H1 (cell line): ENCODE results near the gene PACSIN2. TPM values are rescaled to one million over a fixed set of nuclear protein-coding genes. Genes with fewer than 3 reads are reported as not detected.

Experiments
- CTCF ChIA-PET: fragments of 300-600 bp; sonication (Branson Sonifier 250); formaldehyde crosslinking; loops from one replicate; lab custom pipeline; 2021; ENCODE audit not compliant: partially characterized antibody; lab: Charles Lee
- POLR2A ChIA-PET: fragments of 300-600 bp; sonication (Branson Sonifier 250); formaldehyde crosslinking; loops from one replicate; lab custom pipeline; 2021; ENCODE audit warnings: inconsistent platforms; ENCODE audit not compliant: partially characterized antibody; lab: Charles Lee
- DNase-seq, 2 experiments: peaks; one replicate each; pipeline versions ENCODE4 v3.0.0 to v3.0.0-alpha.2; 2010 to 2022; ENCODE audit warnings: low spot score in 2 of 2, low read depth in 1 of 2, mixed read lengths in 1 of 2
- FAIRE-seq: peaks from 2 replicates; lab custom pipeline; 2011; peaks lifted over from hg19 to GRCh38; lab: Jason Lieb, UNC
- H2AFZ ChIP-seq: 2 replicates; pipeline ENCODE4 v1.8.1; 2012; ENCODE audit warnings: low read length, inconsistent platforms
- H2AK5ac ChIP-seq: 2 replicates; pipeline ENCODE4 v1.6.1; 2013; ENCODE audit warnings: low read depth, low read length
- H2BK120ac ChIP-seq: replicated peaks from 2 replicates; pipeline ENCODE3; 2013; ENCODE audit warnings: low read depth, low read length, inconsistent platforms
- H2BK12ac ChIP-seq: 2 replicates; pipeline ENCODE4 v1.6.1; 2013; ENCODE audit warnings: low read depth, low read length
- H2BK15ac ChIP-seq: 2 replicates; pipeline ENCODE4 v1.6.1; 2013; ENCODE audit warnings: low read length
- H2BK20ac ChIP-seq: 2 replicates; pipeline ENCODE4 v1.6.1; 2013; ENCODE audit warnings: low read length
- H2BK5ac ChIP-seq: 2 replicates; pipeline ENCODE4 v1.6.1; 2013; ENCODE audit warnings: low read depth, low read length
- H3K14ac ChIP-seq: 2 replicates; pipeline ENCODE4 v1.6.1; 2013; ENCODE audit warnings: inconsistent platforms; ENCODE audit not compliant: insufficient read length
- H3K18ac ChIP-seq: 2 replicates; pipeline ENCODE4 v1.6.1; 2013; ENCODE audit warnings: low read length; ENCODE audit errors: extremely low read depth
- H3K23ac ChIP-seq: 2 replicates; pipeline ENCODE4 v1.6.1; 2013; ENCODE audit warnings: inconsistent platforms; ENCODE audit not compliant: insufficient read length
- H3K23me2 ChIP-seq: 2 replicates; pipeline ENCODE4 v1.6.1; 2013; ENCODE audit warnings: low read depth, low read length
- H3K27ac ChIP-seq: 2 replicates; pipeline ENCODE4 v1.6.1; 2011; ENCODE audit warnings: low read depth, low read length, inconsistent platforms
- H3K27me3 ChIP-seq, 4 experiments: replicated peaks in 1 of 4; 1 replicate in 1 of 4; 2 replicates in 3 of 4; pipeline versions ENCODE4 v1.6.1 to v1.8.1; 2011 to 2013; ENCODE audit warnings: low read length in 3 of 4, mild to moderate bottlenecking in 3 of 4, inconsistent platforms in 2 of 4, mixed read lengths in 2 of 4, moderate library complexity in 1 of 4; ENCODE audit not compliant: control insufficient read depth in 3 of 4, insufficient read depth in 3 of 4; ENCODE audit errors: extremely low read depth in 1 of 4
- H3K36me3 ChIP-seq, 4 experiments: 2 replicates each; pipeline versions ENCODE4 v1.6.1 to v1.8.1; 2011 to 2013; ENCODE audit warnings: mild to moderate bottlenecking in 4 of 4, low read length in 3 of 4, moderate library complexity in 2 of 4, control low read depth in 1 of 4, inconsistent platforms in 1 of 4; ENCODE audit not compliant: insufficient read depth in 4 of 4, control insufficient read depth in 2 of 4
- H3K4ac ChIP-seq: replicated peaks from 2 replicates; pipeline ENCODE3; 2013; ENCODE audit warnings: low read length, low read depth, mixed read lengths, inconsistent platforms; ENCODE audit not compliant: insufficient read length
- H3K4me1 ChIP-seq, 4 experiments: replicated peaks in 1 of 4; 1 replicate in 1 of 4; 2 replicates in 3 of 4; pipeline versions ENCODE4 v1.6.1 to v1.8.1; 2011 to 2013; ENCODE audit warnings: low read length in 3 of 4, inconsistent platforms in 2 of 4, mixed read lengths in 1 of 4; ENCODE audit not compliant: insufficient read depth in 4 of 4, control insufficient read depth in 3 of 4
- H3K4me2 ChIP-seq, 2 experiments: 2 replicates each; pipeline versions ENCODE4 v1.6.1 to v1.8.1; 2011 to 2013; ENCODE audit warnings: low read depth in 2 of 2, low read length in 2 of 2, control low read depth in 1 of 2, inconsistent platforms in 1 of 2, mild to moderate bottlenecking in 1 of 2; ENCODE audit not compliant: insufficient read depth in 1 of 2
- H3K4me3 ChIP-seq, 4 experiments: fragments of 200-600, 300-600 bp in 1 of 4; sonication (generic), shearing (Covaris generic), sonication (Bioruptor Twin) in 1 of 4; 2 replicates each; pipeline versions ENCODE4 v1.5.1 to v1.8.1; 2011 to 2016; ENCODE audit warnings: low read length in 4 of 4, low read depth in 3 of 4, control low read depth in 2 of 4, inconsistent platforms in 2 of 4, mild to moderate bottlenecking in 2 of 4, mixed read lengths in 1 of 4, moderate library complexity in 1 of 4; ENCODE audit not compliant: insufficient read depth in 2 of 4; ENCODE audit errors: extremely low read depth in 1 of 4
- H3K56ac ChIP-seq: replicated peaks from 2 replicates; pipeline ENCODE3; 2013; ENCODE audit warnings: low read depth, mild to moderate bottlenecking, mixed read lengths, low read length, inconsistent platforms; ENCODE audit not compliant: insufficient read length
- H3K79me1 ChIP-seq: 2 replicates; pipeline ENCODE4 v1.6.1; 2013; ENCODE audit warnings: low read depth, low read length, control low read depth
- H3K79me2 ChIP-seq, 2 experiments: 2 replicates each; pipeline versions ENCODE4 v1.6.1 to v1.8.1; 2012 to 2013; ENCODE audit warnings: low read length in 2 of 2, mild to moderate bottlenecking in 2 of 2, inconsistent platforms in 1 of 2; ENCODE audit not compliant: insufficient read depth in 2 of 2, control insufficient read depth in 1 of 2
- H3K9ac ChIP-seq, 4 experiments: replicated peaks in 1 of 4; 1 replicate in 1 of 4; 2 replicates in 3 of 4; pipeline versions ENCODE4 v1.6.1 to v1.8.1; 2011 to 2013; ENCODE audit warnings: low read depth in 3 of 4, low read length in 3 of 4, control low read depth in 2 of 4, mild to moderate bottlenecking in 2 of 4, moderate library complexity in 2 of 4, inconsistent platforms in 1 of 4; ENCODE audit errors: extremely low read depth in 1 of 4
- H3K9me3 ChIP-seq, 2 experiments: 2 replicates each; pipeline versions ENCODE4 v1.6.1 to v1.8.1; 2012 to 2013; ENCODE audit warnings: mild to moderate bottlenecking in 2 of 2, moderate library complexity in 2 of 2, control low read depth in 1 of 2, inconsistent platforms in 1 of 2, low read depth in 1 of 2, low read length in 1 of 2, mixed read lengths in 1 of 2; ENCODE audit not compliant: insufficient read depth in 2 of 2
- H4K20me1 ChIP-seq, 2 experiments: replicated peaks in 1 of 2; 2 replicates each; pipeline versions ENCODE3 to v1.8.1; 2011 to 2013; ENCODE audit warnings: inconsistent platforms in 2 of 2, low read length in 2 of 2, mild to moderate bottlenecking in 1 of 2; ENCODE audit not compliant: insufficient read depth in 2 of 2, control insufficient read depth in 1 of 2
- H4K5ac ChIP-seq: 2 replicates; pipeline ENCODE4 v1.6.1; 2013; ENCODE audit warnings: low read length, low read depth, mixed read lengths, inconsistent platforms; ENCODE audit not compliant: insufficient read length
- H4K8ac ChIP-seq: 2 replicates; pipeline ENCODE4 v1.8.0; 2013; ENCODE audit warnings: mild to moderate bottlenecking, moderate library complexity, low read length, inconsistent platforms; ENCODE audit not compliant: insufficient read depth; ENCODE audit errors: extremely low read depth
- H4K91ac ChIP-seq: replicated peaks from 2 replicates; pipeline ENCODE3; 2013; ENCODE audit warnings: low read length, mixed read lengths, inconsistent platforms; ENCODE audit not compliant: insufficient read length
- RBBP5 ChIP-seq: IDR thresholded peaks from 2 replicates; pipeline ENCODE4 v1.7.1; 2012; ENCODE audit warnings: low read depth, mild to moderate bottlenecking, inconsistent platforms, low read length, moderate library complexity, borderline replicate concordance
- RXRA ChIP-seq: IDR thresholded peaks from 2 replicates; pipeline ENCODE4 v1.6.1; 2011; ENCODE audit warnings: low read depth, mild to moderate bottlenecking, low read length, moderate library complexity; ENCODE audit not compliant: insufficient read depth
- SIRT6 ChIP-seq: IDR thresholded peaks from one replicate; pipeline ENCODE4 v1.7.1; 2012; ENCODE audit warnings: low read length, inconsistent platforms
- TCF12 ChIP-seq: IDR thresholded peaks from 2 replicates; pipeline ENCODE4 v1.6.1; 2011; ENCODE audit warnings: low read depth, mild to moderate bottlenecking, low read length
- WGBS, 2 experiments: shearing (Covaris generic) in 1 of 2; methylation state at CpG; one replicate each; pipeline versions ENCODE4 v1.1.6 to v1.1.7; 2013 to 2015; ENCODE audit warnings: low lambda C conversion rate in 2 of 2, mixed read lengths in 2 of 2, inconsistent platforms in 1 of 2, low coverage in 1 of 2, missing lambda C conversion rate in 1 of 2; ENCODE audit not compliant: insufficient replicate concordance in 2 of 2, insufficient coverage in 1 of 2, insufficient read length in 1 of 2; ENCODE audit errors: extremely low coverage in 1 of 2, missing lambda C conversion rate in 1 of 2; 5-methylcytosine and 5-hydroxymethylcytosine counted together
- polyA plus RNA-seq, 7 experiments: library from polyadenylated mRNA; depleted of rRNA in 3 of 7; stranded (reverse) in 5 of 7; unstranded in 2 of 7; fragments of >200 nt in 5 of 7; fragments of 200-250 nt in 2 of 7; gene quantifications; 1 replicate in 5 of 7; 2 replicates in 1 of 7; 4 replicates in 1 of 7; pipeline versions ENCODE4 v1.2.1 to v1.2.3, GENCODE V29; 2011 to 2013; ENCODE audit warnings: missing spikeins in 2 of 7, mixed read lengths in 2 of 7
- total RNA-seq: library from RNA; stranded (reverse); fragmentation: NEBNext Ultra II Directional; extraction: Animal tissue kit (Norgen Biotek cat#: 25700); gene quantifications from 2 replicates; pipeline ENCODE4 v1.2.1, GENCODE V29; 2021
- TF ChIP-seq, protein P1 (sequence below), 3 experiments: IDR thresholded peaks; 1 replicate in 2 of 3; 2 replicates in 1 of 3; pipeline versions ENCODE4 v1.5.1 to v1.6.1; 2011; ENCODE audit warnings: low read length in 3 of 3, mild to moderate bottlenecking in 3 of 3, inconsistent platforms in 2 of 3, low read depth in 1 of 3, moderate library complexity in 1 of 3; ENCODE audit not compliant: insufficient read depth in 1 of 3; ENCODE audit errors: control extremely low read depth in 1 of 3

The PACSIN2 gene
- total and polyA plus RNA-seq, 2 of the 8 experiments (the other 6 are each of a cell fraction or from before 2014, with no cell fraction given), result 44.8 to 64.2 TPM

DNA sequence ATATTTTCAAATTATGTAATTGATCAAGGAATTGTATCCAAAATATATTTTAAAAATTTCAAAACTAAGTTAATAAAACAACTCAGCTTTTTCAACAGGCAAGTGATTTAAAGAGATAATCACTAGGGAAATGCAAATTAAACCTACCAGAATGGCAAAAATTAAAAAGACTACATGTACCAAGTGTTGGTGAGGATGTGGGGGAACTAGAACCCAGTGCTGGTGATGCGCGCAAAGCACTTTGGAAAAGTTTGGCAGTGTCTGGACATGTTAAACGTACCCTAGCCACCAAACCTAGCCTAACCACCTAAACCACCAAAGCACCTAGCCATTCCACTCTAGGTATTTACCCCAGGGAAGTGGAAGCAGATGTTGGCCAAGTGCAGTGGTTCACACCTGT is 22.9 kb downstream of the PACSIN2 start:
- no peak overlapping the region for H3K27ac ChIP-seq
- POLR2A ChIA-PET, result interaction anchor here (1.1 to 6.2 kb wide), 3 partner anchors 12 to 29 kb away, joined by 3 to 32 read pairs (median 4); partner anchors contain the start of gene PACSIN2
- no peak for DNase-seq
- no peak for TF ChIP-seq SIRT6
- no peak for TF ChIP-seq RBBP5
- TF ChIP-seq TCF12, result no peak
- TF ChIP-seq, protein P1, sequence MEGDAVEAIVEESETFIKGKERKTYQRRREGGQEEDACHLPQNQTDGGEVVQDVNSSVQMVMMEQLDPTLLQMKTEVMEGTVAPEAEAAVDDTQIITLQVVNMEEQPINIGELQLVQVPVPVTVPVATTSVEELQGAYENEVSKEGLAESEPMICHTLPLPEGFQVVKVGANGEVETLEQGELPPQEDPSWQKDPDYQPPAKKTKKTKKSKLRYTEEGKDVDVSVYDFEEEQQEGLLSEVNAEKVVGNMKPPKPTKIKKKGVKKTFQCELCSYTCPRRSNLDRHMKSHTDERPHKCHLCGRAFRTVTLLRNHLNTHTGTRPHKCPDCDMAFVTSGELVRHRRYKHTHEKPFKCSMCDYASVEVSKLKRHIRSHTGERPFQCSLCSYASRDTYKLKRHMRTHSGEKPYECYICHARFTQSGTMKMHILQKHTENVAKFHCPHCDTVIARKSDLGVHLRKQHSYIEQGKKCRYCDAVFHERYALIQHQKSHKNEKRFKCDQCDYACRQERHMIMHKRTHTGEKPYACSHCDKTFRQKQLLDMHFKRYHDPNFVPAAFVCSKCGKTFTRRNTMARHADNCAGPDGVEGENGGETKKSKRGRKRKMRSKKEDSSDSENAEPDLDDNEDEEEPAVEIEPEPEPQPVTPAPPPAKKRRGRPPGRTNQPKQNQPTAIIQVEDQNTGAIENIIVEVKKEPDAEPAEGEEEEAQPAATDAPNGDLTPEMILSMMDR (IDR thresholded peaks at IDR 0.05; ENCODE audit: control extremely low read depth in 1 of 3, insufficient read depth in 1 of 3, low read depth in 1 of 3, low read length in 3 of 3), result no peak
- TF ChIP-seq RXRA, result no peak

More for the DNA sequence above, 22.9 kb downstream of the PACSIN2 start:
- H2BK120ac ChIP-seq, result no peak overlapping the region
- H3K23me2 ChIP-seq, result no peaks in the 10 kb centered on the region
- H3K27me3 ChIP-seq, result no peaks in the 10 kb centered on the region
- 0 out of 4 replicates have a peak, but pooled peaks cover 0 to 3% of the 10 kb centered on the region in 2 experiments for H3K9me3 ChIP-seq
- no peak overlapping the region for H3K23ac ChIP-seq
- H4K20me1 ChIP-seq, result peaks cover 13 to 28% of the 10 kb centered on the region in 2 experiments
- H4K8ac ChIP-seq, result no peak overlapping the region
- no peak overlapping the region for H2BK20ac ChIP-seq
- 96% methylated on average over 3 of the region's 3 CpGs; no CpG with 5 or more reads in 1 of the 2 experiments for WGBS, 2 experiments
- no peak overlapping the region for H3K14ac ChIP-seq
- CTCF ChIA-PET, result interaction anchor here (0.6 to 1.3 kb wide), 2 partner anchors 16 to 123 kb away, joined by 3 read pairs; no protein-coding TSS in a partner anchor
- no peak overlapping the region for H2BK5ac ChIP-seq
- H3K79me1 ChIP-seq, result peaks cover 25% of the 10 kb centered on the region
- H2AFZ ChIP-seq, result no peak overlapping the region
- H3K4me2 ChIP-seq, result no peak overlapping the region
- H4K5ac ChIP-seq, result no peak overlapping the region
- no peak overlapping the region for H2BK12ac ChIP-seq
- H2AK5ac ChIP-seq, result no peak overlapping the region
- H3K18ac ChIP-seq, result no peak overlapping the region
- peaks cover 13 to 87% of the 10 kb centered on the region in 2 experiments for H3K79me2 ChIP-seq
- no peaks in the 10 kb centered on the region for H3K36me3 ChIP-seq
- H3K9ac ChIP-seq, result no peak overlapping the region
- no peak overlapping the region for H2BK15ac ChIP-seq
- peaks cover 2 to 9% (median 3%) of the 10 kb centered on the region in 4 experiments; a peak in 5 of 7 replicates for H3K4me1 ChIP-seq
- no peak overlapping the region for H4K91ac ChIP-seq
- H3K56ac ChIP-seq, result no peak overlapping the region
- H3K4ac ChIP-seq, result no peak overlapping the region
- no peak for FAIRE-seq
- H3K4me3 ChIP-seq, result no peak overlapping the region
